Fibroblast of skin of right quadriceps (primary cell): ENCODE measurements around the gene VGLL3.
"Not testable (repeated sequence)": the region's sequence is repeated elsewhere in the genome, so short reads cannot be mapped to it uniquely, and the experiment has no call there.

Experiments used
- DNase-seq: peaks from one replicate; pipeline ENCODE4 v3.0.0-alpha.2; 2013

VGLL3 gene, protein sequence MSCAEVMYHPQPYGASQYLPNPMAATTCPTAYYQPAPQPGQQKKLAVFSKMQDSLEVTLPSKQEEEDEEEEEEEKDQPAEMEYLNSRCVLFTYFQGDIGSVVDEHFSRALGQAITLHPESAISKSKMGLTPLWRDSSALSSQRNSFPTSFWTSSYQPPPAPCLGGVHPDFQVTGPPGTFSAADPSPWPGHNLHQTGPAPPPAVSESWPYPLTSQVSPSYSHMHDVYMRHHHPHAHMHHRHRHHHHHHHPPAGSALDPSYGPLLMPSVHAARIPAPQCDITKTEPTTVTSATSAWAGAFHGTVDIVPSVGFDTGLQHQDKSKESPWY

DNA sequence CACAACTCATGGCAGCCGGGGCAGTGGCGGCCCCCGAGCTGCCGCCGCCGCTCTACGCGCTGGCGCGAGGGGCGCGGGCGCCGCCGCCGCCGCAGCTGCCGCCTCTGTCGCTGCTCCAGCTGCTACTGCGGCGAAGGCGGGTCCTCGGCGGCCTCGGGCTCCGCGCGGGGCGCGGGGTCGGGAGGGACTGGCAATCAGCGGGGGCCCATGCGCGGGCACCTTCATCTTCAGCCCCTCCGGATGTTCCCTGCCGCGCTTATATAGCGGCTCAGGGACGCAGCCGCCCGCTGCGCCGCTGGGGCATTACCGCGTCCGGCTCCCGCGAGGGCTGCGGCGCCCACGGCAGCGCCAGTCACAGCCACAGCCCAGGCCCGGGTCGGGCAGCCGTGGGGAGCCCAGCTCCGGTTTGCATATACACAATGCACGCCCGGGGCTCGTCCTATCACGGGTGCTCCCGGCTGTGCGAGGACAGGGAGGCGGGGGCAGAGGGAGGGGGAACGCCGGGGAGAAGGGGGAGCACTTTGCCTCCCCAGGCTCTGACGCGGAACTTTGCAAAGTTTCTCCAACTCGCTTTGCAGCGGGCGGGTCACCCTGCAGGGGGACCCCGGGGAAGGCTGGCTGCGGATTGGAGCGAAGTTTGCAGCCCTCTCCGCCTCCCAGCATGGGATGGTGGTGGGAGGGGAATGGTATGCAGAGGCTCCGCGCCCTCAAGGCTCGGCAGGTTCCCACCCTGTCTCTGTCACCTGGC lies at the start of gene VGLL3:
Gene VGLL3 (minus strand): TSS at position 416 of the 748 bp plus-strand sequence. CDS start 406 bp downstream, at position 10.
- DNase-seq, result peak; percentile 94

DNA sequence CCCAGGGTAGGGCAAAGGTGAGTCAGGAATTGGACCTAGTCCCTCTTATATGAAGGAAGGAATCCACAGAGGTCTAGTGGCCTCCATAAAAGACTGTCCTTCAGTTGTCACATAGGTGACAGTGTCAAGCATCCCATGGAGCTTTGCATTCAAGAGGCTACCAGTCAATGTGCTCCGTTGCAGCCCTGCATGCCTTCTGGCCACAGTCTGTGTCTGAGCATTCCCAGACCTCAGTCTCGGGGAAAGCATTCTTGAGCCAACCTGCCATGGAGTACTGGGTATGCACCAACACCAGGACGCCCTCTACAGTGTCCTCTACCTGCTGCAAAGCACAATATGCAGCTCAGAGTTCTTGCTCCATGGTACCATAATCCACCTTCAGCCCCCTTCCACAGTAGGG lies 46.7 kb upstream of the VGLL3 start:
- DNase-seq, result no peak

DNA sequence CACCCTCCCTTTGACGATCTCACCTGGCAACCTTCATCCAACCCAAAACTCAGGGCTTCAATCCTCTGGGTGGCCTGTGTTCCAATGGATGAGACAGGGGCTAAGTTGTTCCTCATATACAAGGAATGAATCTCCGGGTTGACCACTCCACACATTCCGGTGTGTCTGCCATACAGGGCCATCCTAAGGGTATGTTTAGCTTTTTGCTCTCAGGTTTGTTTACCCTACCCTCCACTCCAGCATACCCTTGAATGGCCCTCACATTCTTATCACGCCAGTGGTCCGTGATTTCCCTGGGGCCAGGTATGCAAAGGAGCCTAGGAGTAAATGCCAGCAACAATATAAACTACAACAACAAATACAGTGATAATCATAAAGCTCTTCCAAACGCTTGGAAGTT lies 45.7 kb upstream of the VGLL3 start:
- no peak for DNase-seq

DNA sequence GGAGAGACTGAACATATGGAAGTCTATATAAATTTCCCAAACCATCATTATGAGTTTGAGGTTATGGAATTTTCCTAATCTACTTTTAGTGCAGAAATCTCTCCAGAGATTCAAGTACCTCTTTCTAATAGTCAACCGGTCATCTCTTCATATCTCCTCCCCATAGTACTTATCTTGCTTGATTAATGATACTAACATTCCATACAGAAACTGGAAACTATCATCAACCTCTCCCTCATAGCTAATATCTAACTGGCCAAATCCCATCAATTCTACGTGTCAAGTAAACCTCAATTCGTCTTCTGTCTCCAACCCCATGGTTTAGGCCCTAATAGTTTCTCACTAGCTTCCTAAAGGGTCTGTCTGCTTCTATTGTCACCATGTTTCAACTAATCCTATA lies 44.4 kb upstream of the VGLL3 start:
- no peak for DNase-seq

DNA sequence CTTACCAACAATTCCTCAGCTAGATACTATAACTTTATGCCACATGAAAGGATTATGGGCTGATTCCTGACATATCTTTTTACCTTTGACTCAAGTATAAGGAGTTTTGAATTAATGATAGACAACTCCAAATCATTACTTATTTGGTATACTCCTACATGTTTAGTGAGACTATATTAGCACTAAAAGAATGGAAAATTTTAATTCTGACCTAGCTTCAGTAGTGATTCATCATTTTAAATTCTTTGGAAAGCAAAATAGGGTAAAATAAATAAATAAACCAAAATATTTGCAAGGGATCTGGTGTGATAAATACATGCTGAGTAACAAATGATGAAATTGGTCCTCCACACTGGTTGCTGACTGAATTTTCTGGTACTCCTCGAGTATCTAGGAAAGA lies 42.3 kb upstream of the VGLL3 start:
- no peak for DNase-seq

DNA sequence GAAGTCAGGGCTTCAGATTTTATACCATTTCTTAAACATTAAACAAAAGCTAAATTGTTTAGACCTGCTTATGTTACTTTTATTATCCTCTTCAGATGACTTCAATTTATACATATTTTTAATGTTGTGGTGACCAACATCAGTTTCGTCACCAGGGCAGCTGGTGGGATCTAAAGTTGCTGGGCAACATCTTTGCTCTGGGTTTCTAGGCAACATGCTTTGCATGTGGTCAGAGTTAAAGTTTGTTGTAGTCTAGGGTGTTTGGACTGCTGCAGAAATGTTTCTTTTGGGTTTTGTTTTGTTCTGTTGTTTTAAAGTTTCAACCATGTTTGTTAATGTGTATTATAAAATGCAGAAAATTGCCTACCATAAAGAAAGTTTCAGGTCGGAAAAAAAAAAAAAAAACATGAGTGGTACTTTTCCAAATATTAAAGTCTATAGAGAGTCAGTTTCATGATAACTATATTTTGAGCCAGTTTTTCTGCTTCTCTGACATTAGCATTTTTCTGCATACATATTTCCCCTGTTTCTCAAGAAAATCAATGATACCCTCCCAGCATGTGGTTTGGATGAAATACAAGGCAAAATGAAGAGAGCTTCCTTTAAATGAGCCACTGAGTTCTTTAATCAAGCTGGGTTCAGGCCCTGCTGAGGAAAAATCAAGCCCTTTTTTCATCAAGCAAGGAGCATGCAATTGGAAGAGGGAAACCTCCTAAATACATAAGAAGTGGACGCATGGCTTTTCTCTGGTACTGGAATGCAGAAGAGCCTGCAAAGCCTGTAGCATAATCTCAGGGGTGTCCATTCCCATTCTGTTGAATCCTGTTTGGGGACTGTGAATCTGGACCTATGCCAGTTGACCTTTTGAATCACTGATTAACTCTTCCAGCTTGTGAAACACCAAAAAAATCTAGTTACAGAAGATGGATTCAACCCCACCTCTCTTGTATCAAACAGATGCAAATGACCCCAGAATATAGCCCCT lies 35.0 kb upstream of the VGLL3 start:
- DNase-seq, result peak; percentile 10

DNA sequence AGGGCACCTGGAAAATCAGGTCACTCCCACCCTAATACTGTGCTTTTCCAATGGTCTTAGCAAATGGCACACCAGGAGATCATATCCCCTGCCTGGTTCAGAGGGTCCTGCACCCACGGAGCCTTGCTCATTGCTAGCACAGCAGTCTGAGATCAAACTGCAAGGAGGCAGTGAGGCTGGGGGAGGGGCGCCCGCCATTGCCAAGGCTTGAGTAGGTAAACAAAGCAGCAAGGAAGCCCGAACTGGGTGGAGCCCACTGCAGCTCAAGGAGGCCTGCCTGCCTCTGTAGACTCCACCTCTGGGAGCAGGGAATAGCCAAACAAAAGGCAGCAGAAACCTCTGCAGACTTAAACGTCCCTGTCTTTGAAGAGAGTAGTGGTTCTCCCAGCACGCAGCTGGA lies 26.4 kb upstream of the VGLL3 start:
- DNase-seq, result not testable (repeated sequence)

DNA sequence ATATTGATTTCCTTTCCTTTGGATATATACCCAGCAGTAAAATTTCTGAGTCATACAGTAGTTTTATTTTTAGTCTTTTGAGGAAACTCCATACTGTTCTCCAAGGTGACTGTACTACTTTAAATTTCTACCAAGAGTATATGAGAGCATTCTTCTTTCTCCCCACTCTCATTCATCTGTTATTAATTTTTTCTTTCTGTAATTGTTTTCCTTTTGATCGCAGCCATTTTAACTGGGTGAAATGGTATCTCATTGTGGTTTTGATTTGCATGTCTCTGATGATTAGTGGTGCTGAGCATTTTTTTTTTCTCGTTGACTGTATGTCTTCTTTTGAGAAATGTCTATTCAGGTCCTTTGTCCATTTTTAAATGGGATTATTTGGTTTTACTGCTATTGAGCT lies 18.3 kb upstream of the VGLL3 start:
- peak; percentile 57 for DNase-seq

DNA sequence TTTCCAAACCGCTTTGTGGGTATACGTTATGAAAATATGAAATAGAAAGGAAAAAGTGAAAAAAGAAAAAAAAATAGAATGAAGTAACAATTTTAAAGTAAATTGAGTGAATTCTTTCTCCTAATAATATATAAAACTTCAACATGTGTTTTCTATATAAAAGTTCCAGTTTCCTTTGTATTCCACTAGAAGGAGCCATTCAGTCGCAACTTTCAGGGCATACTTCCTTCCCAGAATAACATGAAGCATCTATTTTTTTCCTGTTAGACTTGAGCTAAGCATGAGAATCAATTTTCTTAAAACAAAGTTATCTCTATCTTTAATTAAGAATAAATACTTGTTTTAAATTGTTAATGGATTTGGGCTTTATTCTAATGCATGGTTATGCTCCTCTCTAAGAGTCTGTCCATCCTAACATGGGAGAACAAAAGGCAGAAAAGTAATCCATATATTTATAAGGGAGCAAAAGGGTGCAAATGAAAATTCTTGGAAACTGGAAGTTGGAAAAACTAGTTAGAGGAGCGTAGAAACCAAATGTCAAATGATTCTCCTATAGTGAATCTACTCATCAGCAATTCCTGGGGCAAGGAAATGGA lies 16.0 kb upstream of the VGLL3 start:
- DNase-seq, result peak; percentile 32

DNA sequence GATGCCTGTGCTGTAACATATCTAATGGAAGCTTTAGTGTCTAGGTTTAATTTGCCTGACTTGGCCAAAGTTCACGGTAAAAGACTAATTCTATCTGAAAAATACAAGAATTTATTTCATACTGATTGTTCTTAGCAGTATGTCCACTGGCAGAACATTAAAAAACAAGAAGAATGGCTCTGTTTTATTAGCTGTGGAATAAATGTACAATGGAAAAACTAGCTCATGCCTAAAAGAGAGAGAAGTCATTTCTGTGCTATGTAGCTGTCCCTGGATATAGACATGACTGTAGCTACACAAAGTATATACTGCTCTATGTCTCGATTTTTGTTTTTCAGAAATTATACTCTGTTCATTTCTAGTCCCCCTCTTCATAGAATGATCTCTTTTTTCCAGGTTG lies 13.9 kb upstream of the VGLL3 start:
- DNase-seq, result no peak

DNA sequence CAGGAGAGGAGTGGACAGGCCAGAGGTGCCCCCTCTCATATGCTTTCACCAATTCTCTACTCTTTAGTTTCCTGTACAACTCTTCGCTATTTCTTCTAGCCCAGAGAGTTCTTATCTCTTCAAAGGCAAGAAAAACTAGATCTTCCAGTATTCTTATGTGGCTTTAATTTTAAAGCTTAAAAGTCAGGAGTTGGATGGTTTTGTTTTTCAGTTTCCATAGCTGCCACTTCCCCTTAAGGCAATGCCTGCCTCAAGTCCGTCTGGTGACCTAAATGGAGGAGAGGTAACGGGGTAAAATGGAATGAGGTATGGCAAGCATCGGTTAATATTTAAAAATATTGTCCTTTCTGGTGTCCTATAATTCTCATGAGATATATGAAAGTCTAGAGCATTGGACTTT lies 11.4 kb upstream of the VGLL3 start:
- DNase-seq, result no peak

DNA sequence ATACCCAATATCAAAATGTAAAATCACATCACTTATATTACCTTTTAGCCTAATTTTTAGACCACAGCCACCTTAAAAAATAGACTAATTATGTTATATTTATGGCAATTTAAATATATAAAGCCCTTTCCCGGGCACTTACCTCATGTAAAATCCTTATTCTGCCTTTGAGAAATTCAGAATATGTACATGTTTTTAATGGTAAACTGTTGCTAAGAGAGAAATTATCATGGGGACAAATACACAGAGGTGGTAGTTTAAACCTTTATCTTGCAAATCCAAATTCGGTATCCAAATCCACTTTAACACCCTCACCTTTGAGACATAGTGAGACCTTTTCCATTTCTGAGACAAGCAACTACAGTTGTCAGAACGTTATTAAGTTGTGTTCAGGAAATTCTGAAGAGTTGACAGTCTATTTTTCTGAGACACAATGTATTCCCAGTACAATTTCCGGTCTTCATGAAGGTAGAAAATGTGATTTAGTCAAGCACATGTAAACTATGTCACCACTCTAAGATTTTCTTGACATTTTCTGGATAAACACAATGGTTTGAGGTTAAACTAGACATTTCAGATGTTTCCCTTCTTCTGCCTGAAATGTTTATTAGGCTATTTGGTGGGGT lies 10.6 kb upstream of the VGLL3 start:
- no peak for DNase-seq

DNA sequence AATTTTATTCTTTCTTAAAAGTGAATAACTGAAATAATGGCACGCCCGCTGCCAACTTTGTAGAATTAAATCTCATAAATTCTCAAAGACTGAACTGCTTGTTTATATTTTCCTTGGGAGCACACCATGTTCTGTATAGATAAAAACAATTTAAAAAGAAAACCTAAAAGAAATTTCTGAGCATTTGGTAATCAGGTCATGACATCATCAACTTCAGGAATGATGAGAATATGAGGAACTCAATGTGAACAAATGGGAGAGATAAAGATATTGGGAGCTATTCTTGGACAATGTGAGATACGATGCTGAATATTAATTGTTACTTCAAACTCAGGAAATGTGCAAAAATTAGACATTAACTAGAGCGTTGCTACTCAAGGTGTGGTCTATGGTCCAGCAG lies 10.0 kb upstream of the VGLL3 start:
- no peak for DNase-seq

DNA sequence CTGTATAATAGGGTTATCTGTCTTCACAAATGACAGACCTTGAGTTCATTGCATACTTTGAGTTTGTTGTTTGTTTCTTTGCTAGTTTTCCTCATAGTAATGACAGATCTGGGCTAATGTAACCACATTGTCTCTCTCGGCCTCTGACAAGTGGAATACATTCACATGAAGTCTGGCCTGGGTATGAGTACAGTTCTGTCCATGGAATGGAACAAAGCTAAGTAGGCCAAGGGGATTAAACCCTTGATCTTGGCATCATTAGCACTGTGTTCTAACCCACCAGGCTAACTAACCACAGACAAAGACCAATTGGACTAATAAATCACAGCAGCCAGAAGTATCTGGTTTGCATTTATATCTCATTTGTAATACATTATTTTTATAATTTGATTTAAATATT lies 7.6 kb upstream of the VGLL3 start:
- no peak for DNase-seq

DNA sequence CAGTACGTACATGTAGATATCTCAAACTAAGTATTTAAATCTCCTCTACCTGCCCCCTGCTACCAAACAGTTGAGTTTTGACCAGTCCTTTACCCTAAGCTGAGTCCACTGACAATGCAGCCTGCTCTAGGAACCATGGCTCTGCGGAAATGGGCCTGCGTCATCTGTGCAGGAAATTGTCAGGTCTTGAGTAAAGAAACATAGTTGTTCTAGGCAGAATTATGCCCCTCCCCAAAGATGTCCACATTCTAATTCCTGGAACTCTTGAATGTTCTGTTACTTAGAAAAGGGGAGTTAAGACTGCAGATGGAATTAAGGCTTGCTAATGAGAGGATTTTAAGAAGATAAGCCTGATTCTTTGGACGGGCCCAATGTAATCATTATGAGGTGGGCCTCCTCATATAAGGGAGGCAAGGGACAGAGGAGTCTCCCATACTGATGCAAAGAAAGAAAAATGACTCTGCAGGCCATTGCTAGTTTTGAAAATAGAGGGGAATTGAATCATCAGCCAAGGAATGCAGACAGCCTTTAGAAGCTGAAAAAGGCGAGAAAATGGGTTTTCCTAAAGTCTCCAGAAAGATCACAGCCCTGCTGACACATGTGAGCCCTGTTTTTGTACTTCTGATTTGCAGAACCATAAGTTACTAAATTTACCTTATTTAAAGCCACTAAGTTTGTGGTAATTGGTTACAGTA lies 5.5 kb upstream of the VGLL3 start:
- peak; percentile 53 for DNase-seq

DNA sequence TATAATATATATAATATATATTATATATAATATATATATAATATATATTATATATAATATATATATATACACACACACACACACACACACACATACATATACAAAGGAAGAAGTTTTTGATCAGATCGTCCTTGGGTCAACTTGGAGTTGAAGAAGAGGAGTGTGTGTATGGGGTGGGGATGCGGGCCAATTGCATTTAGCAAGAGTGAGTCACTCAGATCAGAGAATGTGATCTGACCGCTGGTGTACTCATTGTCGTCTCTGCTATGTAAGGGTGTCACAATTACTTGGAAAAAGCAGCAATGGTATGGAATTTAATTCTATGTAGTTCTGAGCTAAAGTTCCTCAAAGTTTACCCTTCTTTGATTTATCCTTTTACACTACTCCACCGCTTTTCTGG lies 4.6 kb upstream of the VGLL3 start:
- DNase-seq, result peak; percentile 88

DNA sequence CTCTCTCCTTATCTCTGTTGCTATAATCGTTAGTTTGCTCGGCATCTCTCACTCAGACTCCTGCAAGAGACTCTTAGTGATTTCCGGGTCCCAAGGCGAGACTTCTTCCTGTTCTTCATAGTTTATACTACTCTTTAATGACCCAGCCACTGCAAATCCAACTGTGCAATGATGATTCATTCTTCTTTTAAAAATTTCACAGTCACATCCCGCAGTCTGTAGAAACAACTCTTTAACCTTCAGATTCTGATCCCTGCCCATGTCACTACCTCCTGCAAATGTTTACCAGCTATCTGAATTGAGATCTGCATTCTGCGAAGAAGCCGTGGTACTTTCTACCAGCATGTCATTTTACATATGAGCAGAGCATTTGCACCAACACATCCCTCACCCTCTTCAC lies 2.8 kb upstream of the VGLL3 start:
- peak; percentile 65 for DNase-seq

DNA sequence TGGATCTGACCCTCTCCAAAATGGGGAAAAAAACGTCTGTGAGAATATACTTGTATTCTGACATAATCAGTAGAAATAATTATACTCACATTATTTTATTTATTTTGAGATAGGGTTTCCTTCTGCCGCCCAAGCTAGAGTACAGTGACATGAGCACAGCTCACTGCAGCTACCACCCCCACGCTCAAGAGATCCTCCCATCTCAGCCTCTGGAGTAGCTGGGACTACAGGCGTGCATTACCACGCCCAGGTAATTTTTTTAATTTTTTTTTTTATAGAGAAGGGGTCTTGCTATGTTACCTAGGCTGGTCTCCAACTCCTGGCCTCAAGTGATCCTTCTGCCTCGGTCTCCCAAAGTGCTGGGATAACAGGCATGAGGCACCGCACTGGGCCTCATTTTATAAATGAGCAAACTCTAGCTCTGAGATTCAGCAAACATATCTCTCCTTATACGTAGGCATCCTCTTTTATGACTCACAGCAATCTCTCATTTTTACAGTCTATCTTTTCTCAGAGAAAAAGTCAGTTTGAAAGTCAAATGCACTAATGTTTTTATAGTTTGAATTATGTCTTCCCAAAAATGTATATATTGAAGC lies 989 bp upstream of the VGLL3 start:
- DNase-seq, result peak; percentile 59

DNA sequence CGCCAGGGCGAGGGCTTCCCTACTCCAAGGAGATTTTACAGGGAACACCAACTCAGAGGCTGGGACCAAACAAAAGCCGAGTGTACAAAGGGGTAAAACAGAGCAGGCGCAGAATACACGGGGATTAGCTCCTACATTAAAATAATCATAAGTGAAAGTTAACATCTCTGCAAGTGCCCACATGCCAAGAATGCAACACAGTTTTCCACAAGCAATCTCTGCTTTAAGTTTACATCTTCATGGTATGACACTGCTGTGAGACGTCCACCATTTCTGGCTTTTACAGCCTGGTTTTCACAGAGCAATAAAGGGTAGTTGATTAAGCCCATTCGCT lies 500 bp upstream of the VGLL3 start:
- DNase-seq, result no peak

DNA sequence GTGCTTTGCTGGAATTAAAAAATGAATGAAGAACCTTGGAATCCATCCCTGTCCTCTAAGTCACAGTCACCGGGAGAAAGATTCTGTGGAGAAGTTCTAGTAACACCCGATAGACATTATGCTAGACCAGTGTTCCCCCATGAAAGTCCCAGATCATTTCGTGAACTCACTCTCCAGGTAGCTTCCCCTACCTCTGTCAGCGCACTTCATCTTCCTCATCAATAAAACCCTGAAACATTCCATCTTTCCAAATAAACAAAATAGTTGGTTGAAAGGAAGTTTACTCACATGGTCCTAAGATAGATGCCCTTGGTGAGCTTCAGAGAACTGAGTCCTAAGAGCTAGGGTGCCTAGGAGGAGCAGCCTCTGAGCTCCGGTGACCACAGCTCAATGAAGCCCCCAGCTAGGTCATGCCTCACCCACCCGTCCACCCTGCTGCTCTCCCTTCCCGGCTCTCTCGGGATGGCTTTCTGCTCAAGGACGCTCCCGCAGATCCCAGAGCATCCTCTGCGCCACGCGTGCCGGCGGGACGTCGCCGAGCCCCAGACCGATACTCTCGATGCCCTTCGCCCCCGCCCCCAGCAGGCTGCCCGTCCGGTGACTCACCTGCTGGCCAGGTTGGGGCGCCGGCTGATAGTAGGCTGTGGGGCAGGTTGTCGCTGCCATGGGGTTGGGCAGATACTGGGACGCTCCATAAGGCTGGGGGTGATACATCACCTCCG lies 776 bp downstream of the VGLL3 start:
- DNase-seq, result peak; percentile 51

DNA sequence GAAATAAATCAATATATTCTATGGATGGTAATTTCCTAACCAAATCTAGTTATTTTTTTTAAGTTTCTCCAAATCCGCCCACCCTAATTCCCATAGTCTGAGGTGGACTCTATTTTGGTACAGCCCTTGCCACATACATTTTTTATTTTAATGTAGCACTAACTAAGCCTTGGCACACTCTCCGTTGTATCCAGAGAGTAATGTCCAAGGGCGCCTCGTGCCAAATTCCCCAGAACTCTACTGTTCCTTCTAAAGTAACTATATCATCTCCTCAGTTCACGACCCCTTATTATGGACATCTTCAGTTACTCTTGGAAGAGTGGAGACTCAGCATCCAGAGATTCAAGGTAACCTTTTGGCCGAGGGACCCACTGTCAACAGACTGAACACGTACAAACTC lies 1.3 kb downstream of the VGLL3 start:
- DNase-seq, result peak; percentile 28
